HepG2 (cell line): Measurements from ENCODE around the gene SRRM3. TPM values are rescaled to one million over a fixed set of nuclear protein-coding genes. Genes with fewer than 3 reads are reported as not detected.

ENCODE experiments used
- ESRRA ChIP-seq: sonication (generic); formaldehyde crosslinking; IDR thresholded peaks from 2 replicates; pipeline ENCODE4 v1.5.1; 2020; ENCODE audit warnings: mild to moderate bottlenecking, low read depth, missing genetic modification reagents
- FOXP1 ChIP-seq, 2 experiments: fragments of 450-650 bp in 1 of 2; IDR thresholded peaks; 2 replicates each; pipeline ENCODE4 v1.6.1; 2017 to 2018; ENCODE audit warnings: antibody characterized with exemption in 1 of 2
- HNRNPH1 ChIP-seq: fragments of 200-400 bp; formaldehyde crosslinking; optimal IDR thresholded peaks from 2 replicates; pipeline ENCODE3; 2017; ENCODE audit warnings: mild to moderate bottlenecking, low read depth, low read length
- KDM2A ChIP-seq: sonication (generic); formaldehyde crosslinking; IDR thresholded peaks from 2 replicates; pipeline ENCODE4 v1.4.0; 2020; ENCODE audit warnings: low read depth, missing genetic modification reagents, borderline replicate concordance
- LCORL ChIP-seq, 2 experiments: fragments of 450-650 bp in 1 of 2; sonication (generic) in 1 of 2; formaldehyde crosslinking in 1 of 2; IDR thresholded peaks; 2 replicates each; pipeline versions ENCODE4 v1.5.0 to v1.6.1; 2017 to 2020; ENCODE audit warnings: antibody characterized with exemption in 1 of 2, missing genetic modification reagents in 1 of 2
- MXD1 ChIP-seq: sonication (generic); formaldehyde crosslinking; IDR thresholded peaks from 2 replicates; pipeline ENCODE4 v1.4.0; 2020; ENCODE audit warnings: mild to moderate bottlenecking, missing genetic modification reagents
- MYNN ChIP-seq: sonication (generic); formaldehyde crosslinking; IDR thresholded peaks from 2 replicates; pipeline ENCODE4 v1.4.0; 2020; ENCODE audit warnings: mild to moderate bottlenecking, low read depth, missing genetic modification reagents
- PREB ChIP-seq: sonication (generic); formaldehyde crosslinking; IDR thresholded peaks from 2 replicates; pipeline ENCODE4 v1.4.0; 2020; ENCODE audit warnings: missing genetic modification reagents
- PRPF4 ChIP-seq: fragments of 200-400 bp; formaldehyde crosslinking; IDR thresholded peaks from 2 replicates; pipeline ENCODE4 v1.6.1; 2016; ENCODE audit warnings: low read length, low read depth; ENCODE audit not compliant: poor library complexity, severe bottlenecking
- SIN3A ChIP-seq: IDR thresholded peaks from 2 replicates; pipeline ENCODE4 v1.6.1; 2011; ENCODE audit warnings: low read depth, mild to moderate bottlenecking, control low read depth, low read length, borderline replicate concordance
- TFDP2 ChIP-seq: sonication (generic); formaldehyde crosslinking; IDR thresholded peaks from 2 replicates; pipeline ENCODE4 v1.4.0; 2020; ENCODE audit warnings: missing genetic modification reagents
- XRCC5 ChIP-seq: fragments of 200-400 bp; formaldehyde crosslinking; optimal IDR thresholded peaks from 2 replicates; pipeline ENCODE3; 2017; ENCODE audit warnings: mild to moderate bottlenecking, low read length
- ZBED4 ChIP-seq: sonication (generic); formaldehyde crosslinking; IDR thresholded peaks from 2 replicates; pipeline ENCODE4 v1.4.0; 2020; ENCODE audit warnings: missing genetic modification reagents, borderline replicate concordance
- ZFP36L2 ChIP-seq: sonication (generic); formaldehyde crosslinking; IDR thresholded peaks from 2 replicates; pipeline ENCODE4 v1.4.0; 2020; ENCODE audit warnings: missing genetic modification reagents
- ZFP82 ChIP-seq: sonication (generic); formaldehyde crosslinking; IDR thresholded peaks from 2 replicates; pipeline ENCODE4 v1.5.1; 2020; ENCODE audit warnings: mild to moderate bottlenecking, missing genetic modification reagents, borderline replicate concordance
- ZNF17 ChIP-seq: sonication (generic); formaldehyde crosslinking; IDR thresholded peaks from 2 replicates; pipeline ENCODE4 v1.5.0; 2020; ENCODE audit warnings: mild to moderate bottlenecking, missing genetic modification reagents
- ZNF292 ChIP-seq: sonication (generic); formaldehyde crosslinking; IDR thresholded peaks from 2 replicates; pipeline ENCODE4 v1.8.1; 2022; ENCODE audit warnings: mild to moderate bottlenecking, low read depth, missing genetic modification reagents, borderline replicate concordance
- ZNF468 ChIP-seq: sonication (generic); formaldehyde crosslinking; IDR thresholded peaks from 2 replicates; pipeline ENCODE4 v1.8.0; 2022; ENCODE audit warnings: mild to moderate bottlenecking, moderate library complexity, missing genetic modification reagents
- ZNF569 ChIP-seq: sonication (generic); formaldehyde crosslinking; IDR thresholded peaks from 2 replicates; pipeline ENCODE4 v1.5.0; 2020; ENCODE audit warnings: mild to moderate bottlenecking, missing genetic modification reagents, moderate library complexity, borderline replicate concordance
- ZNF784 ChIP-seq: sonication (generic); formaldehyde crosslinking; IDR thresholded peaks from 2 replicates; pipeline ENCODE4 v1.5.1; 2020; ENCODE audit warnings: missing genetic modification reagents, mild to moderate bottlenecking, borderline replicate concordance
- ZSCAN9 ChIP-seq: IDR thresholded peaks from 2 replicates; pipeline ENCODE4 v1.6.1; 2016; ENCODE audit warnings: borderline replicate concordance
- polyA plus RNA-seq, 8 experiments: library from polyadenylated mRNA; depleted of rRNA in 3 of 8; stranded (reverse) in 7 of 8; unstranded in 1 of 8; fragments of >200 nt; fragmentation: Illumina TruSeq in 4 of 8; extraction: Trizol in 4 of 8; gene quantifications; 2 replicates each; pipeline versions ENCODE4 v1.2.1 to v1.2.3, GENCODE V29; 2011 to 2016; ENCODE audit warnings: low read depth in 4 of 8, missing spikeins in 1 of 8, mixed read lengths in 1 of 8; ENCODE audit not compliant: insufficient read depth in 1 of 8
- total RNA-seq, 5 experiments: library from RNA; depleted of rRNA; stranded (reverse); fragments of >200 nt; fragmentation: Illumina TruSeq; extraction: Trizol; gene quantifications; 2 replicates each; pipeline ENCODE4 v1.2.3, GENCODE V29; 2016; ENCODE audit warnings: low read depth in 1 of 5

SRRM3 gene
- total and polyA plus RNA-seq, 2 of the 13 experiments (the other 11 are each of a cell fraction or from before 2014, with no cell fraction given) = 0.13 to 0.54 TPM

GRCh38 chr7:76262683-76263402 is 61.1 kb downstream of the SRRM3 start (continued):
- TF ChIP-seq ZNF784 (CRISPR knock-in tag) (no peak), LCORL (IDR thresholded peaks at IDR 0.05) (no peak), LCORL (CRISPR knock-in tag; IDR thresholded peaks at IDR 0.05) (peak; percentile 26; the same call in 1 of the 2 replicates), ZNF17 (CRISPR knock-in tag) (no peak), PRPF4 (no peak), ZSCAN9 (CRISPR knock-in tag) (no peak), ZFP36L2 (CRISPR knock-in tag) (no peak), HNRNPH1 (no peak), FOXP1 (IDR thresholded peaks at IDR 0.05) (no peak), FOXP1 (CRISPR knock-in tag; IDR thresholded peaks at IDR 0.05) (no peak), KDM2A (CRISPR knock-in tag) (no peak), ZFP82 (no peak), MYNN (CRISPR knock-in tag) (no peak), ZBED4 (no peak), MXD1 (CRISPR knock-in tag) (no peak), TFDP2 (no peak), SIN3A (no peak), XRCC5 (peak; percentile 70), ESRRA (CRISPR knock-in tag) (no peak), PREB (CRISPR knock-in tag) (no peak), ZNF569 (no peak), ZNF468 (CRISPR knock-in tag) (no peak), ZNF292 (CRISPR knock-in tag) (no peak)
